ENCODE measurements around the gene PRR5L.
"Not testable (repeated sequence)": the region's sequence is repeated elsewhere in the genome, so short reads cannot be mapped to it uniquely, and the experiment has no call there.

Gene PRR5L

DNA sequence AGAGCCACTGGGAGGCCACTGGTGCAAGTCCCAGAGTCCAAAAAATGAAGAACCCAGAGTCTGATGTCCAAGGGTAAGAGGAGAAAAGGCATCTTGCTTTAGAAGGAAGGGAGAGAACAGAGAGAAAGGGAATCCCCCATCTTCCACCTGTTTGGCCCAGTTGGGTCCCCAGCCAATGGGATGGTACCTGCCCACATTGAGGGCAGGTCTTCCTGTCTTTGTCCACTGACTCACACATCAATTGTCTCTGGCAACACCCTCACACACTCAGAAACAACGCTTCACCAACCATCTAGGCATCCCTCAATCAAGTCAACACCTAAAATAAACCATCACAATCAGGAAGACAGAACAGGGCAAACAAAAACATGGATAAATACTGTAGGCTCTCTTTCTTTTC lies 13.2 kb upstream of the PRR5L start:
- no peak for DNase-seq

DNA sequence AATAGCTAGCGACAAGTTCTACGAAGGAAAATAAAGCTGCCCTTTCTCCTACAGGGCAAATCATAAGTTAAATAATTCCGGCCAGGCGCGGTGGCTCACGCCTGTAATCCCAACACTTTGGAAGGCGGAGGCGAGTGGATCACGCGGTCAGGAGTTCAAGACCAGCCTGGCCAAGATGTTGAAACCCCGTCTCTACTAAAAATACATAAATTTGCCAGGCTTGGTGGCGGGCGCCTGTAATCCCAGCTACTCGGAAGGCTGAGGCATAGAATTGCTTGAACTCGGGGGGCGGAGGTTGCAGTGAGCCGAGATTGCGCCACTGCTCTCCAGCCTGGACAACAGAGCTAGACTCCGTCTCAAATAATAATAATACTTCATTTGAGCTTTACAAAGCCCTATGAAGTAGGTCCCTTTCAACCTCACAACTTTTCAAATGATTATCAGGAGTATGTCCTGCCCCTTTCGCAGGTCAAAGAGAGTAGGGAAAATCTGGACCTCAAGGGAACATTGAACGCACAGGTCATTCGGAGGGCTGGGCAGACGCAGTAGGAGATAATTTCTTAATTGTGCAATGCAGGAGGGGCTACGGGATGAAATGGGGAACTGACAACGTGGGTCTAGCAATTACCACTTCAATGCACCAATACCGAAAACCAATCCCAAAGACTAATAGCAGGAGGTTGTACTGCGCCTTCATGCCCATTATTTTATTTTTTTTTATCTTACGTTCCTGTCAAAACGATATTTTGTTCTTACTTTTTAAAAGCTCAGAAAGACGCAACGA lies 7.5 kb upstream of the PRR5L start:
- DNase-seq, result no peak

DNA sequence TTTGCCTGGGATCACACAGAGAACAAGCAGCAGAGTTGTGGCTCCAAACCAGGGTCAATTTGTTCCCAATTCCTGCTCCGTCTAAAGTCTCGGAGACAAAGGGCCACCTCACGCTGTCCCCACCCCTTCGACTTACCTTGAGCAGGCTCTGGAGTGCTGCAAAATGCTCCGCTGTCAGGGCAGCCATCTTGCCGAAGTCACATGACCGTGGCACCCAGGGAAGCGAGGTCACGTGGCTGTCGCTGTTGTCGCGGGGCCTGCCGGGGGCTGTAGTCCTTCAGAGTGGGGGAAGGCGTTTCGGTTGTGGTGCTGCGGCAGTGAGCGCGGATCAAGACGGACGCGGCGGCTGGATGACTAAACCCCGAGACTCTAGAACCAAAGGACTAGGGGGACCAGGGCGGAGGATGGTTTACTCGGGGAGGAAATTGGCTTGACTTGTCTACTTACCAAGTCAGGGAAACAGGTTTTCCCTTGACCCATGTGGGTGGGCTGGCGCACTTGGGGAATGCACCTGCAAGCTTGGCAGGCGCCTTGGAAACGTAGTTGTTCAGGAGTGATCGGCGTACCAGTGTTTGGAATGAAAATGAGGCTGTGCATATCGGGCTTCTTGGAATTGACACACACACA lies 6.7 kb upstream of the PRR5L start, which contains the start of gene COMMD9:
Gene COMMD9, minus strand, starts transcription at position 199 of the 627 bp plus-strand sequence. Its CDS starts 12 bp downstream, at position 187.
- peak; percentile 78 for DNase-seq

DNA sequence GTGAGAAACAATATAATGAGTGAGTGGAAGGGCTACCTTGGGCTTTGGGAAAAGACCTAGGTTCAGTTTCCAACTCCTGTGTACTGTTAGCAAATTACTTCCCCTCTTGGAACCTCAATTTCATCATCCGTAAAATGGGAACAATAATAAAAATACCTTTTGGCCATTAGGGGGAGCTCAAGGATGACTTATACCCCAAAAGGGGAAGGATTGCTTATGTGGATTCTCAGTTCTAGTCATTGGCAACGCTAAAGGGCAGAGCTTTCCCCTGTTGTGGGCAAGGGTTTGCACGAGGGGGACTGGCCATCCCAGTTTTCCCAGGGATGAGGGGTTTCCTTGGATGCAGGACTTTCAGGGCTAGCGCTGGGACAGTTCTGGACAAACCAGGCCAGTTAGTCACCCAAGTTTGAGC lies 3.8 kb upstream of the PRR5L start:
- DNase-seq, result no peak

DNA sequence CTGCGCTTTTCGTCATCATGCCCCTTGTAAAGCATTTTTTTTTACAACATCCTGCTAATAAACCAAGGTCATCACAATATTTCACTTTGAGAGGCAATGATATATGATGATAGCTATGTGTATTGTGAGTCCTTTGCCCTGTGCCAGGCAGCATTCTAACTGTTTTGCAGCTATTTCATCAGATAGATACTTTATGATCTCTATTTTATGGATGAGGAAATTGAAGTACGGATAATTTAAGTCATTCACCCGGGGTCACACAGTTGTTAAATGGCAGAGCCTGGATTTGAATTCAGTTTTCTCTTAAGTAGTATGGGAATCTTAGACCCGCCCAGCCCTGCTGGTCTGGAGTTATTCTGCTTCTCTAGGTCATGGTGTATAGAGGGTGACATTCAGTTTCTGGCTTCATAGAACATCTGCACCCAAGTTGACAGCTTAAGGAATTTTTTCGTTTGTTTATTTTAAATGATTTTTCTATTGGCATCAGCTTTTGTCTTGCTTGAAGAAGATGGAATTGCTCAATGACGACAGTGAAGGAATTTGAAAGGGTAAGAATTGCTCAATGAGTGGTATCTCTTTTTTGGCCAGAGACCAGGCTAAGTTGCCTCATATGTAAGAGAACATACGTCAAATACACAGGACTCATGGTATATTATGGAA lies 926 bp downstream of the PRR5L start:
- no peak for DNase-seq

DNA sequence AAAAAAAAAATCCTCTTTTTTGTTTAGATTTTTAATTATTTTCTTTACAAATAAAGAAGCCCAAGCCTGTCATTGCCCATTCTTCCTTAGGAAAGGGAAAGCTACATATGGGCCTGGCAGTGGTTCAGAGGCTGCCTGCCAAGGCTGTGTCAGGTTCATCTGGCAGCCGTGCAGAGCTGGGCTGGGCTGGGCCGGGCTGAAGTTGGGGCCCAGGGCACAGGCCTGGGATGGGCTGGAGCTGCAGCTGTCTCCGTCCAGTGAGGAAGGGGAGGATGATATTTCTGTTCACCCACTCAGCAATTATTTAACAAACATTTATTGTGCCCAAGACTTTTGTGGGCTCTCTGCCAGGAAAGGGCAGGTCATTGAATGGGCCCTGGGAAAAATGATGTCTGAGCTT lies 4.6 kb downstream of the PRR5L start:
- DNase-seq, result no peak

DNA sequence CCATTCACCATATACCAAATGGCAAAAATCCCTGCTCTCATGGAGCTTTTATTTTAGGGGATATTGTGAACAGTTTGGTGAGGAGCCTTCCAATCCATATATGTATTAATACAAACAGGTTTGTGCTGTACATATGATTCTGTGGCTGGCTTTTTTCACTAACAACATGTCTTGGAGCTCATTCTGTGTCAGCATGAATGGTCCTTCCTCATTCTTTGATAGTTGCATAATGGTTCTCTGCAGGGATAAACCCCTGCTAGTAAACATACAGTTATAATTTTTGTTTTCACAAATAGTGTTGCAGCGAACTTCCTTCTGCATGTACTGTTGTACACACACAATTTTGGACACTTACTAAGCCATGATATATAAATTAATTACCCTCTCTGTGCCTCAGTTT lies 8.3 kb downstream of the PRR5L start:
- DNase-seq, result no peak

DNA sequence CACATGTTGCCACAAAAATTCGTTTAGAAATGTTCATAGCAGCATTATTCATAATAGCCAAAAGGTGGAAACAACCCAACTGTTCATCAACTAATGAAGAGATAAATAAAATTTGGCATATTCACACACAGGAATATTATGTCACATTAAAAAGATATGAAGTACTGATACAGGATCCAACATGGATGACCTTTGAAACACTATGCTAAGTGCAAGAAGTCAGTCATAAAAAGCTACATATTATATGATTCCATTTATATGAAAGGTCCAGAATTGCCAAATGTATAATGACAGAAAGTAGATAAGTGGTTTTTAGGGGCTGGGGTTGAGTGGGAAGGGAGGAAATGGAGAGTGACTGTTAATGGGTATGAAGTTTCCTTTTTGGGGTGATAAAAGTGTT lies 9.0 kb downstream of the PRR5L start:
- no peak for DNase-seq

DNA sequence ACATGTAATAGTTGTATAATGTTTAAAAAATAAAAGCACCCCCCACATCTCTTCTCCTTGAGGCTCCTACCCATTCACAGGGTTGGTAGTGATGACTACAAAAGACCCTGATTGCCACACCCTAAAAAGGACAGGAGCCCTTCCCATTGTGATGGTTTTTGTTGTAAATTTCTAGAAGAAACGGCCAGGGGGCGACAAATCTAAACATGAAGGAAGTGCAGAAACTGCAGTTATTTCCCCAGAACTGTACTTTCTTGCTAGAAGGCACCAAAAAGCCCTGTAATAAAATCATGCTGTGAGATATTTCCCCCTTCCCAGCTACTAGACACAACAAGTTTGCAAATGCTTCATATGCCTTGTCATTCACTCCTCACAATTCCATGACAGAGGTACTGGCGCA lies 10.8 kb downstream of the PRR5L start:
- DNase-seq, result no peak

DNA sequence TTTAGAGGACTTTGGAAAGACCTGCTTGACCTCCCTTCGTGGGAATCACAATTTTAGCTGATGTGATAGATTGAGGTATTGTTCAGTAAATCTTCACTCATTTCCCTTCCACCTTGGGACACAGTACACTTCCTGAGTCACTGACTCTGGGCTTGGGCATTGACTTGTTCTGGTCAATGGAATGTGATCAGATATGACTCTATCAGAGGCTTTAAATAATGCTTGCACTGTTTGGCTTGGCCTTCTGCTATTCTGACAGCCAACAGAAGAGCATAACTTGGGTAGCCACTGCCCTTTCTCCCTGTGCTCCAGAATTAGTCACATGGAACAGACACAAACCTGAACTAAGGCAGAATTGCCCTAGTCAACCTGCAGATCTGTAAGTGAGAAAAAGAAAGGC lies 12.5 kb downstream of the PRR5L start:
- no peak for DNase-seq

DNA sequence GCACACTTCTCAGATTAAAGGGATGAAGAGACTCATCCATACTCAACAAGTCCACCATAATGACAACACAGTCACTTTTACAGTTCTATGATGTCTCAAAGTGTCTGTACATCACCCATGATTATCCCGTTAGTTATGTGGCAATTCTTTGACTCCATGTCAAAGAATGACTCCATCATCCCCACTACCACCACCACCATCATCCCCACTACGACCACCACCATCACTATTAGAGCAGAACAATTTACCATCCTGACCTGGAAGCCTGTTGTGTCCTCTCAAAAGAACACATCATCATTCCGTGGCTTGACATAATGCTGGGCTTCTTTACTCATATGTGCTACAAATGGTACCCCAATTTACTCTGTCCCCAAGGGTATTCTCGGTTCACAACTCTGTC lies 13.7 kb downstream of the PRR5L start:
- DNase-seq, result no peak

DNA sequence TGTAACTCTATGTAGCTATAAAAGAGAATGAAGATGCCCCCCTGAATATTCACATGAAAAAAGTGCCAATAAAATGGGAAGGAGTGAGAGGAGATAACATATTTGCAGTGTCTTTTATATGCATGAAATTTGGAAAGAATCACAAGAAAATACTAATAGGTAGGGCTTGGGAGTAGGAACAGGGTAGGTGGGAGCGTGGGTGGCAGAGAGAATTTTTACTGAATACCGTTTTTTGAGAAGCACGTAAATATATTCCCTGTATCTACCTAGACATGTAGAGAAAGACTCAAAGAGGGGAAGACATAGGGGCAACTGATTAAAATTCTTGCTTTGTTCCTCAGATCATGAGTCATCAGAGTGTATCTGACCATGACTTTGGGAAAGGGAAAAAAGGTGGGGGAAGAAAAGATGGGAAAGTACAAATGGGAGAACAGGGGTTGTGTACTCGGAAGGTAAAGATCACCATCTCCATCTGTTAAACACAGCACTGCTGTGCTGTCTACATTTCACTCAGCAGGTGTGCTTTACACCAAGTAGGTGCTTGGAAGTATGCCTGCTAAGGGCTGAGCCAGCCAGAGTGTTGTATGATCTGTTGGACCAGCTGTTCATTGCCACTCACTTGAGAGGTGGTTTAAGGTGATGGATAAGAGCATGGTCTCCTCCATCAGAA lies 16.0 kb downstream of the PRR5L start:
- DNase-seq, result peak; percentile 40

DNA sequence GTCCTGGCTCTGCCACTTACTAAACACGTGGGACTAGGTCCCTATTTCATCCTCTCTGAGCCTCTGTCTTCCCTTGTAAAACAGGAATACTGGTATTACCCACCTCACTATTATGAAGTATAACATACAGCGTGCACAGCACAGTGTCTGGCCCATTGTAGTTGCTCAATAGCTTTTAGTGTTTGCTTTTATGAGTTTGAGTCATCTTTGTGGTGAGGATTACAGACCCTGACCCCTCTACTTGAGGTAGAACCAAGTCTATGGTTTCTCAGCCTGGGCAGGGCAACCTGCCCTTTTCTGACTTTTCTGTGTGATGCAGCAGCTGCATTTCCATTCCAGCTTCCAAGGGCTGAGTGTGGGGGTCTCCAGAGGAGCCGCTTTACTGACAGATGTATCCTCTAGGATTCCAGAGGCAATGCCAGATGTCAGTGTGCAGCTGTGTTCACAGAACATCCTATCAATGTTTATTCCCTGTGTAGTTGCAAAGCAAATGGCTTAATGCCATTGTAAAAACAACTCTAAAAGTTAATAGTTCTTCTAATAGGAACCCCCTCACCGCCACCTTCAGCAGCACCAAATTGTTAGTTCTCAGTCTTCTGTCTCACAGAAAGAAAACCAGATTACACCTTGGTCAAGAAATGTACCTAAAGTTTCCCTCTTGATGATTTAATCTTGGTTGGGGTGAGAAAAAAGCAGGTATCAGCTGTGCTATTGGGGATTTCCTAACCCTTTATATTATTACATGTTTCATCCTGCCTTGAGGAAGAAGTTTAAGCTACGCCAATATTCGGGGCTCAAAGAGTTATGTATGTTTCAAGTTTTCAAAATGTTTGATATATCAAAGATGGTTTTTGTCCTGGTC lies 16.8 kb downstream of the PRR5L start:
- no peak for DNase-seq

DNA sequence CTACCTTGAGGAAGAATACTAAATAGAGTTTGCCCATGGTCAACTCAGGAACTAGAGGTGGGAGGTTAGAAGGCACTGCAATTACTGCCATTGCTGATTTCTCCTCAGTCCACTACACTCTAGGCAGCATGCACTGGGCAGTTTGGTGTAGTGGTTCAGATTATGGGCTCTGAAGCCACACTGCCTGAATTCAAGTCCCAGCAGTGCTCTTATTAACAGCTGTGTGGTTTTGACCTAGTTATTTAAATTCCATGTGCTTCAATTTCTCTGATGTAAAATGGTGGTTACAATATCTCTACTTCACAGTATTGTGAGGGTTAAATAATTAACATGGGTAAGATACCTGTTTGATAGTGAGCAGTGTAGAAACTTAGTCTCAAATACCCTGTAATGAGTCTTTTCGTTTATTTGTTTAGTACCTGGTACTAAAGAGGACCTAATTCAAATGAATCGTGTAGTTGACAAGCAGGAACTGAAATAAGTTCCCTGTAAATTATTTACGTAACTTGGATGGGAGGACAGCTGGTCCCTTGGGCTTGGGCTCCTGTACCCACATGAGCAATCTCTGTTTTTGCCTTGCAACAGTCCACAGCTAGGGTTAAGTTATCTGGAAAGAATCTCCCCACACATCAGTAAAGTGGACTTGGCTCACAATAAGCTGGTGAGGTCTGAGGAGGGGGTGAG lies 17.8 kb downstream of the PRR5L start:
- DNase-seq, result no peak

DNA sequence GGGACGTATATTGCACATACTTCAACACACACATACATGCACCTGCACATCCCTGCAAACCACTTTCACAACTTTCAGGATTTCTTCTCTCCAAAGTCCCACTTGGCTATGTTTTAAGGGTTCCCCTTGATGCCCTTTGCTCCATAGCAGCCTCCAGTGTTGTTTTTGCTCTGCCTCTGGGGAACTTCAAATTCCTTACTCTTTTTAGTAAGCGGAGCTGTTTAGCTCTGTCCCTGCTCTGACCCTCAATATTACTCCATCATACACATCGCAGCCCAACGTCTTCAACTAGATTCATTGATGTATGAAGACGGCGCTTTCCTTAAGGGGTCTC lies 18.3 kb downstream of the PRR5L start:
- no peak for DNase-seq

DNA sequence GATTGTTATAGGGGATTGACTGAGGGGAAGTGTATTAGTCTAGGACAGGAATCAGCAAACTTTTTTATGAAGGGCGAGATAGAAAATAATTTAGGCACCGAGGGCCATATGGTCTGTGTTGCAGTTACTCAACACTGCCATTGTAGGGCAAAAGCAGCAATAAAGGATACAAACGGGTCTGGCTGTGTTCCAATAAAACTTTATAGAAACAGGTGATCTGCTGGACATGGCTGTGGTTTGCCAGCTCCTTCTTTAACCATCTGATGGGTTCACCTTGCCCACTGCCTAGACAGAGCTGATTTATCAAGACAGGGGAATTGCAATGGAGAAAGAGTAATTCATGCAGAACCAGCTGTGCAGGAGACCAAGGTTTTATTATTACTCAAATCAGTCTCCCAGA lies 20.0 kb downstream of the PRR5L start:
- no peak for DNase-seq

DNA sequence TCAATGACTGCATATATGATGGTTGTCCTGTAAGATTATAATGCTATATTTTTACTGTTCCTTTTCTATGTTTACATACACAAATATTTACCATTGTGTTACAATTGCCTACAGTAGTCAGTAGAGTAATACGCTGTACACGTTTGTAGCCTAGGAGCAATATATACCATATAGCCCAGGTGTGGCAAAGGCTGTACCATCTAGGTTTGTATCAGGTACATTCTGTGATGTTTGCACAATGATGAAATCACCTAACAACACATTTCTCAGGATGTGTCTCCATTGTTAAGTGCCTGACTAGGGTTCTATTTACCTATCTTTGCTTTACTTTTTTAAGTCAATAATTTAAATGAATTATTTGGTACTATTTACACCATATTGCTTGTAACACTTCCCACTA lies 21.9 kb downstream of the PRR5L start:
- DNase-seq, result no peak

DNA sequence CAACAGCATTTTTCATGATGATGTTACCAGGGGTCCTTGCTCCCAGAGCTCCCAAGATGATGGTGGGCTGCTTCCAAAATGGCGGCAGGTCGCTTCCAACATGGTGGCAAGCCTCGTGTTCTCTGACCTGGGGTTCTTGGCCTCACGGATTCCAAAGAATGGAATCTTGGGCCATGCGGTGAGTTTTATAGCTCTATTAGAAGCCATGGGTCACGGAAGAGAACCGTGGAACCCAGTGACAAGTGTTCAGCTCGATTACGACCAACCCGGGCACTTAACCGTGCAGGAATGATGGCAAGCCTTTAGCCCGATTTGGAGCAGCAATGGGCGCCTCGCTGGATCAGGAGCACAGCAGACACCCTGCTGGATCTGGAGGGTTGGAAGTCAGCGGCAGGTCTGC lies 28.9 kb downstream of the PRR5L start:
- DNase-seq, result not testable (repeated sequence)

DNA sequence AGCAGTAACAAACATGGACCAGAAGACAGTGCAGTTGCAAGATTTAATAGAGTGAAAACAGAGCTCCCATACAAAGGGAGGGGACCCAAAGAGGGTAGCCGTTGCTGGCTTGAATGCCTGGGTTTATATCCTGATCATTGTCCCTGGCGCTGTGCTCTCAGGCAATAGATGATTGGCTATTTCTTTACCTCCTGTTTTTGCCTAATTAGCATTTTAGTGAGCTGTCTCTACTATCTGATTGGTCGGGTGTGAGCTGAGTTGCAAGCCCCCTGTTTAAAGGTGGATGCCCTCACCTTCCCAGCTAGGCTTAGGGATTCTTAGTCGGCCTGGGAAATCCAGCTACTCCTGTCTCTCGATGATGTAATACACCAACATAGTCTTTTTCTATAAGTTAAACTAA lies 29.3 kb downstream of the PRR5L start:
- DNase-seq, result not testable (repeated sequence)

DNA sequence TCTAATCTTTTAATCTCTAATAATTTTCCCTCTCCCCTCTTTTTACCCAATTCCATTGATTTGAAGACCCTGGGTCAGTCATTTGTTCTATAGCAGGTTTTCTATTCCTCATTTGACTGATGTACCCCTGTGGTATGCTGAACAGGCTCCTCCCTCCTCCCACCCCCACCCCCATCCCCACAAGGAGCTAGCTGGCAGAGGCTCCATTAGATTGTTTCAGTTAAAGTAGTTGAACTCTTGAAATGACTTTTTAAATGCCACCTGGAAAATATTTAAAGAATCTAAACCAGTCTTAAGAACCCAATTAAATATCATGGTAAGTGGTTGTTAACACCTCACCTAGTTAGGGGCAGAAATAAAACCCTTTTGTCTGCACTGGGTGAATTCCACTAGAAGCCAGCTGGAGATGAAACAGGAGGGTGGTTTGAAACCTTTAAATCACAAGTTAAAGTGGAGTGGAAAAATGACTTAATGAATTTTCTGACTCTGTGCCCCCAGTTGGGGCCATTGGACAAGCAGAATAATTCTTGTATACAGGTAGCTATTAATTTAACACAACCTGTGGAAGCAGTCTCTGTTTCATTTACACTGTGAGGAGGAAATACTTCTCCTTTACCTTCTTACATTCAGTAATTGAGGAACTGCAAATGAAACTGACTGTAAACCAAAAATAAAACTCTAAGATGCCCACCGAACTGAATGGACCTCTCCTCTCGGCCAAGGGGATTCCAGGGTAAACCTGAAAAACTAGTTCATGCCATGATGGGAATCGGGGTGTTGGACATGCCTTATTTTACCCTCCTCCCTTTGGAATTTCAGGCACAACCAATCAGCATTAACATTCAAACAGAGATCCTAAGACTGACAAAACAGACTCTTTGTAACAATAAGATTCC lies 30.7 kb downstream of the PRR5L start:
- no peak for DNase-seq

Measured in NCI-H510A (cell line).